Measurements from ENCODE around the gene PDE11A. TPM values are rescaled to one million over a fixed set of nuclear protein-coding genes. Genes with fewer than 3 reads are reported as not detected.

PDE11A gene
- total RNA-seq, 1 experiment from 2014 or later = 0.13 TPM

- no peaks in the 10 kb centered on the region for H3K79me2 ChIP-seq (ENCODE audit: insufficient read depth, low read length)
- no peak overlapping the region for H3K4me2 ChIP-seq (ENCODE audit: insufficient read depth, insufficient read length, low read length)
- H3K56ac ChIP-seq (ENCODE audit: insufficient read length, low read depth, low read length) = no peak overlapping the region
- no peak overlapping the region for H2BK120ac ChIP-seq (ENCODE audit: low read depth, low read length, poor library complexity, severe bottlenecking)
- no peak overlapping the region for H3K27ac Mint-ChIP-seq
- H4K5ac ChIP-seq (ENCODE audit: insufficient read length, low read depth, low read length) = no peak overlapping the region
- H3K9me3 ChIP-seq (ENCODE audit: control insufficient read depth, low read depth, low read length) = no peaks in the 10 kb centered on the region
- H3K4ac ChIP-seq (ENCODE audit: low read depth, low read length) = no peak overlapping the region
- H2BK15ac ChIP-seq (ENCODE audit: low read depth, low read length) = no peak overlapping the region
- H3K23me2 ChIP-seq (ENCODE audit: insufficient read length, low read depth, low read length, poor library complexity, severe bottlenecking) = no peaks in the 10 kb centered on the region
- no peaks in the 10 kb centered on the region for H3K4me1 ChIP-seq (ENCODE audit: insufficient read depth, low read length)
- H3T11ph ChIP-seq (ENCODE audit: low read length) = no peak overlapping the region
- H4K20me1 ChIP-seq (ENCODE audit: control insufficient read depth, insufficient read depth, insufficient read length) = no peaks in the 10 kb centered on the region
- no peak overlapping the region for H4K8ac ChIP-seq (replicated peaks; ENCODE audit: insufficient read length, low read depth, low read length)
- H3K4me1 Mint-ChIP-seq = peaks cover 4% of the 10 kb centered on the region in 2 experiments
- no peak overlapping the region for H2BK5ac ChIP-seq (ENCODE audit: insufficient read length, low read length)
- no peak overlapping the region for H3K27ac ChIP-seq (ENCODE audit: insufficient read length, low read depth, low read length)
- no peak overlapping the region for H2AK5ac ChIP-seq (ENCODE audit: insufficient read length, low read length)
- H3K14ac ChIP-seq (ENCODE audit: insufficient read depth, low read length) = no peak overlapping the region
- H3K9ac ChIP-seq (ENCODE audit: extremely low read depth, insufficient read length, low read length) = no peak overlapping the region
- no peaks in the 10 kb centered on the region for H3K27me3 ChIP-seq (ENCODE audit: insufficient read depth, low read length)
- H3K9me3 Mint-ChIP-seq = no peaks in the 10 kb centered on the region
- no peak overlapping the region for H2BK20ac ChIP-seq (ENCODE audit: low read depth, low read length, poor library complexity, severe bottlenecking)
- H4K91ac ChIP-seq (ENCODE audit: insufficient read length, low read depth, low read length) = no peak overlapping the region
- H3K4me3 Mint-ChIP-seq = no peak overlapping the region
- H2BK12ac ChIP-seq (ENCODE audit: insufficient read length, low read depth, low read length) = no peak overlapping the region
- H3K18ac ChIP-seq (ENCODE audit: insufficient read length, low read depth, low read length) = no peak overlapping the region
- no peaks in the 10 kb centered on the region for H3K27me3 Mint-ChIP-seq (ENCODE audit: low read depth)
- no peak for DNase-seq
- no CpG with 5 or more reads among the region's 1 CpG for WGBS (ENCODE audit: extremely low coverage, insufficient read length, low lambda C conversion rate)
- no peaks in the 10 kb centered on the region for H3K79me1 ChIP-seq (ENCODE audit: insufficient read depth, low read depth, low read length, poor library complexity, severe bottlenecking)
- no peak overlapping the region for H3K23ac ChIP-seq (ENCODE audit: insufficient read length, low read depth, low read length)
- no peak for TF ChIP-seq CTCF (conservative IDR thresholded peaks at IDR 0.05)
- no peak overlapping the region for H2AFZ ChIP-seq (ENCODE audit: low read length)
- no peaks in the 10 kb centered on the region for H3K36me3 Mint-ChIP-seq (ENCODE audit: insufficient read depth in 1 of 3, low read depth in 3 of 3)
These were observed 107.7 kb downstream of the PDE11A start for GRCh38 chr2:177964892-177965291.
